Measurements from ENCODE around the gene XPO6.

DNA sequence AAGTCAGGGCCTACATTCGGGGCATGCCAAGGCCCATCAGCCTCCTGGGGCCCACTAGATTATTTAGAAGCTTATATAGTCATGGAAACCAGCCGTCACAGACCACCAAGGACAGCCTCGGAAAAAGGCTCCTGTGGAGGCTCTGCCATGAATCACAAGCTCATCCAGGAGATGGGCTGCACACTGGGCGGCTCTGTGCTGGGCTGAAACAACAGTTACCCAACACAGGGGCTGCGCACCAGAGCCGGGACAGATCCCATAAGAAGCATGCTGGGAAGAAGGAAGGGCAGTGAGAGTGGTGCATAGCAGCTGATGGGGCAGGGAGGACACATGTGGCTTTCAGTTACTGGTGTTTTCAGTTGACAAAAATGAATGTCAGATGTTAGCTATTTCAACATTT is 80.6 kb downstream of the XPO6 start:
- TF ChIP-seq NFE2L2 (IDR thresholded peaks at IDR 0.05; ENCODE audit: low read length) (no peak), ZSCAN30 (CRISPR knock-in tag; IDR thresholded peaks at IDR 0.05) (no peak), GATAD2A (CRISPR knock-in tag; IDR thresholded peaks at IDR 0.05) (no peak), ARNTL (CRISPR knock-in tag; IDR thresholded peaks at IDR 0.05) (no peak), MAFG (CRISPR knock-in tag; IDR thresholded peaks at IDR 0.05) (no peak), SP1 (IDR thresholded peaks at IDR 0.05) (no peak), SP1 (CRISPR knock-in tag; IDR thresholded peaks at IDR 0.05) (no peak)
- TF ChIP-seq, protein P1, sequence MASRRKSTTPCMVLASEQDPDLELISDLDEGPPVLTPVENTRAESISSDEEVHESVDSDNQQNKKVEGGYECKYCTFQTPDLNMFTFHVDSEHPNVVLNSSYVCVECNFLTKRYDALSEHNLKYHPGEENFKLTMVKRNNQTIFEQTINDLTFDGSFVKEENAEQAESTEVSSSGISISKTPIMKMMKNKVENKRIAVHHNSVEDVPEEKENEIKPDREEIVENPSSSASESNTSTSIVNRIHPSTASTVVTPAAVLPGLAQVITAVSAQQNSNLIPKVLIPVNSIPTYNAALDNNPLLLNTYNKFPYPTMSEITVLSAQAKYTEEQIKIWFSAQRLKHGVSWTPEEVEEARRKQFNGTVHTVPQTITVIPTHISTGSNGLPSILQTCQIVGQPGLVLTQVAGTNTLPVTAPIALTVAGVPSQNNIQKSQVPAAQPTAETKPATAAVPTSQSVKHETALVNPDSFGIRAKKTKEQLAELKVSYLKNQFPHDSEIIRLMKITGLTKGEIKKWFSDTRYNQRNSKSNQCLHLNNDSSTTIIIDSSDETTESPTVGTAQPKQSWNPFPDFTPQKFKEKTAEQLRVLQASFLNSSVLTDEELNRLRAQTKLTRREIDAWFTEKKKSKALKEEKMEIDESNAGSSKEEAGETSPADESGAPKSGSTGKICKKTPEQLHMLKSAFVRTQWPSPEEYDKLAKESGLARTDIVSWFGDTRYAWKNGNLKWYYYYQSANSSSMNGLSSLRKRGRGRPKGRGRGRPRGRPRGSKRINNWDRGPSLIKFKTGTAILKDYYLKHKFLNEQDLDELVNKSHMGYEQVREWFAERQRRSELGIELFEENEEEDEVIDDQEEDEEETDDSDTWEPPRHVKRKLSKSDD (CRISPR knock-in tag; IDR thresholded peaks at IDR 0.05; ENCODE audit: low read depth) = no peak
- TF ChIP-seq, protein P2, sequence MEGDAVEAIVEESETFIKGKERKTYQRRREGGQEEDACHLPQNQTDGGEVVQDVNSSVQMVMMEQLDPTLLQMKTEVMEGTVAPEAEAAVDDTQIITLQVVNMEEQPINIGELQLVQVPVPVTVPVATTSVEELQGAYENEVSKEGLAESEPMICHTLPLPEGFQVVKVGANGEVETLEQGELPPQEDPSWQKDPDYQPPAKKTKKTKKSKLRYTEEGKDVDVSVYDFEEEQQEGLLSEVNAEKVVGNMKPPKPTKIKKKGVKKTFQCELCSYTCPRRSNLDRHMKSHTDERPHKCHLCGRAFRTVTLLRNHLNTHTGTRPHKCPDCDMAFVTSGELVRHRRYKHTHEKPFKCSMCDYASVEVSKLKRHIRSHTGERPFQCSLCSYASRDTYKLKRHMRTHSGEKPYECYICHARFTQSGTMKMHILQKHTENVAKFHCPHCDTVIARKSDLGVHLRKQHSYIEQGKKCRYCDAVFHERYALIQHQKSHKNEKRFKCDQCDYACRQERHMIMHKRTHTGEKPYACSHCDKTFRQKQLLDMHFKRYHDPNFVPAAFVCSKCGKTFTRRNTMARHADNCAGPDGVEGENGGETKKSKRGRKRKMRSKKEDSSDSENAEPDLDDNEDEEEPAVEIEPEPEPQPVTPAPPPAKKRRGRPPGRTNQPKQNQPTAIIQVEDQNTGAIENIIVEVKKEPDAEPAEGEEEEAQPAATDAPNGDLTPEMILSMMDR (CRISPR knock-in tag; IDR thresholded peaks at IDR 0.05) = no peak
- TF ChIP-seq, protein P3, sequence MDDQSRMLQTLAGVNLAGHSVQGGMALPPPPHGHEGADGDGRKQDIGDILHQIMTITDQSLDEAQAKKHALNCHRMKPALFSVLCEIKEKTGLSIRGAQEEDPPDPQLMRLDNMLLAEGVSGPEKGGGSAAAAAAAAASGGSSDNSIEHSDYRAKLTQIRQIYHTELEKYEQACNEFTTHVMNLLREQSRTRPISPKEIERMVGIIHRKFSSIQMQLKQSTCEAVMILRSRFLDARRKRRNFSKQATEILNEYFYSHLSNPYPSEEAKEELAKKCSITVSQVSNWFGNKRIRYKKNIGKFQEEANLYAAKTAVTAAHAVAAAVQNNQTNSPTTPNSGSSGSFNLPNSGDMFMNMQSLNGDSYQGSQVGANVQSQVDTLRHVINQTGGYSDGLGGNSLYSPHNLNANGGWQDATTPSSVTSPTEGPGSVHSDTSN (CRISPR knock-in tag; IDR thresholded peaks at IDR 0.05; ENCODE audit: borderline replicate concordance) = no peak
